Measurements from ENCODE around the gene NPPC.

The NPPC gene

GRCh38 chr2:231934441-231935206 is 8.4 kb upstream of the NPPC start:
- DNase-seq = no peak

DNA sequence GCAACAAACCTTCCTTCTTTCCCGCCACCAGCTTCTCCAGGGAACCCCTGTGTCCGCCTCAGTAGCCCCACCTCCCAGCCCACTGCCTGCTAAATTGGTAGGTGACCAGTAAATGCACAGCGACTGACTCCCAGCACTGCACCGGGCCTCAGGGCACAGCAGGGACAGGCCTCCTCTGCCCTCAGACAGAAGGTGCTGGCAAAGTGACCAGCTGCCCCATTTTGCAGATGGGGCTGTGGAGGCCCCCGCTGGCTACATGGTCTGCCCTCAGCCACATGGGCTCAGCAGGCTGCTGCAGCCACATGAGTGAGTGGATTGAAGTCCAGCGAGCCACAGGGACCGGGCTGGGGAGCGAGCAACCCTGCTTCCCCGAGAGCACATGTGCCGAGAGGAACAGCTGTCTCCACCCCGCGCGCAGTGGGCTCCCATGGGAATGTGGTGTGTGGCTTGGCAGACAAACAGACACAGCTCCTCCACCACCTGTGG is 7.8 kb upstream of the NPPC start:
- no peak for DNase-seq

GRCh38 chr2:231932985-231933915 is 7.1 kb upstream of the NPPC start:
- no peak for DNase-seq

GRCh38 chr2:231932711-231932970 is 6.4 kb upstream of the NPPC start:
- no peak for DNase-seq

- DNase-seq = no peak
Observed at GRCh38 chr2:231931481-231931915, 5.3 kb upstream of the NPPC start.

GRCh38 chr2:231930593-231931281 is 4.5 kb upstream of the NPPC start:
- DNase-seq = no peak

DNA sequence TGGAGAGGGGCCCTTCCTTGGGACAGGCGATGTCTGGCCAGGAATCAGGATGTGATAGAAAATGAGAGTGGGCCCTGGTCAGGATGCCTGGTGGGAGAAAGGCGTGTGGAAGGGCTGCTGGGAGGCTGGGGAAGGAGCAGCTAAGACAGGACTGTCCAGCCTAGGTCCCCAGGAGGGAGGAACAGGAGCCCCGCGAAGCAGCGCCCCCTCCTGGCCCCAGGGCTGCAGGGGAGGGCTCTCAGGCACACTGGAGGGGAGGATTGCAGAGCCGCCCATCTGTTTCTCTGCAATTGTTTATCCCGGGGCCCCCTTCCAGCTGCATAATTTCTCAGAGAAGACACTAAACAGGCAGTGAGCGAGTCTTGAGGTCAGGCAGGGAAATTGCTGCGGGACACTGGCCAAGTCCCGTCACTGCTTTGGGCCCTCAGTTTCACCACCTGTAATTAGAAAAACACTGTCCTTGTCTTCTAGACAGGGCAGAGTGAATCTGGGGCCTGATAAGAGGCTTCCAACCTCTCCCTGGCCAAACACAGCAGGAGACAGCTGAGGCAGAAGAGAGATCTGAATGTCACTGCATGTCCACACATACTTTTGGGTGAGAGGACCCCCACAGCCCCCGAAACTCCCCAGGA is 3.9 kb upstream of the NPPC start:
- peak; percentile 33 for DNase-seq

- DNase-seq = peak; percentile 44
Observed at GRCh38 chr2:231928901-231929725, 2.9 kb upstream of the NPPC start.

DNA sequence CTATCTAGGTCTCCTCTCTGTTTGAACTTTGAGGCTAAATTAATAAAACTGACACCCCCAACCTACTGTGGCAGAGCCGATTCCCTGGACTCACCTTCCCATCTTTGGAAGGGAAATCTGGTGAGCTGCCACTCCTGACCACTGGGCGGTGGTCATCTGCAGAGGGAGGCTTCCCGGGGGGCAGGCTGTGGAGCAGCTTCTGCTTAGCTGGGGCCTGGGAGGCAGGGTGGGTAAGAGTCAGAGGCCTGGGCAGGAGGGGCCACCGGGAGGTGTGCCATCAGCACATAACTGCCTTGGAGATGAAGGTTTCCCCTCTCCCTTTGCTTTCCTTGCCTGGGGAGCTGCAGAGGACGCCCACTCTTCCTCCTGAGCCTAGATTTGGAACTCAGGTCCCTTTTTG is 2.3 kb upstream of the NPPC start:
- DNase-seq = peak; percentile 42

DNA sequence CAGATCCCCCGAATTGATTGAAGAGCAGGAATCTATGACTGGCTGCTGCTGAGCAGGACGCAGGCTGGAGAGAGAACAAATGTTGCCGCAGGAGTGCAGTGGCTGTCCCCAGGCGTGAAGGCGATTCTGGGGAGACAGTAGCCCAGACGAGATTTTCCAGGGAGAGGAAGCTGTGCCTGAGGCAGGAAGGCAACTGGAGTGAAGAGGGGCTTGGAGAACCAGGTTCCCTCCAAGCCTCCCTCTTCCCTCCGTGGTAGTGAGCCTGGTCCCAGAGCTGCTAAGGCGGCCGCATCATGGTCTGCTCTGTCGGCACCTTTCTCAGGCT is 1.3 kb upstream of the NPPC start:
- DNase-seq = no peak

GRCh38 chr2:231926761-231927565 is 767 bp upstream of the NPPC start:
- no peak for DNase-seq

DNA sequence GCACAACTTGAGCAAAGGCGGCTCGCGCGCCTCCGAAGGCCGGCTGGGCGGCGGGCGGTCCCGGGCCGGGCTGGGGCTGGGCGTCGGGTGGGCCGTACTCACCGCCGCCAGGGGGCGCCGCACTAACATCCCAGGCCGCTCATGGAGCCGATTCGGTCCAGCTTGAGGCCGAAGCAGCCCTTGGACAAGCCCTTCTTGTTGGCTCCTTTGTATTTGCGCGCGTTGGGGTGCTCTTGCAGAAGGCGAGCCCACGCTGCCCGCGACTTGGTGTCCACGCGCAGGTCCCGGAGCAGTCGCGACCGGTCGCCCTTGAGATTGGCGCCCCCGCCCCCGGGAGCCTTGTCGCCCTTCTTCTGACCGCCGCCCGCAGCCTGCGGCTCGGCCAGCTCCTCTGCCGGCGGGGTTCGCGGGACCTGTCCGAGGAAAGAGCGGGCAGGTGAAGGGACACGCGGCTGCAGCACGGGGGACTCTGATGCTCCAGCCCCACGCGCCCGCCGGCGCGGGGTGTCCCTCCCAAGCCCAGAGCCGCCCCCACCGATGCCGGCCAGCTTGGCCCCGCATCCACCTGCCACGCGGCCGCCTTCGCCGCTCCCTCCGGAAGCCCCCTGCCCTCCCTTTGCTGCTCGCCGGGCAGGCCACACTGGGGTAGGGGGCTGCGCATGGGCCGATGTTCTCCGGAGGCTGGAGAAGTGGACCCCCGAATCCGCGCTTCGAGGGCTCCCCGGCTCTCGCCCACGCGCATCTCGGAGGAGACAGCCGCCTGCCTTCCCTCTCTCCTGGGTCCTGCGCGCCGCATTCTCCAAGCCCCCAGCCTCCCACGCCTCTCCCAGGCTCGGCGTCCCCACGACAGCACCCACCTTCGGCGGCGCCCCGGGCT is 655 bp downstream of the NPPC start:
- peak; percentile 92 for DNase-seq

DNA sequence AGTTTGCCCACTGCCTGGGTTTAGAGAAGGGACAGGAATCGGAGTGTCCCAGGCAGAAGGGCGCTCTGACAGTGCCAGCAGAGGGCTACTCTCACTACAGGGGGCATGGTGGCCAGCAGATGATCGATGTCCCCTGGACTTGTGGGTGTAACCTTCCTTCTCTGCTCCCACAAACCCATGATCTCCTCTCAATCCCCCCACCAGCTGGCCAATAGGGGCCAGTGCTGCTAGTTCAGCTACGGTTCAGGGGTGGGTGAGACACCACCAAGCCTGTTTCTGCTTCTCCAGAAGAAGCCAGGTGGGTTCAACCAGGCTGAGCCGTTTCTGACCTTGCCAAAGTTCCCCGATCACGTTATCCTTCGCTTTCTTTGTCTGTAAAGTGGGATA is 1.3 kb downstream of the NPPC start:
- no peak for DNase-seq

- no peak for DNase-seq
Observed at GRCh38 chr2:231923951-231924888, 2.0 kb downstream of the NPPC start.

- DNase-seq = no peak
Observed at GRCh38 chr2:231923010-231923344, 3.2 kb downstream of the NPPC start.

GRCh38 chr2:231922311-231923009 is 3.7 kb downstream of the NPPC start:
- DNase-seq = peak; percentile 55

- DNase-seq = no peak
Observed at GRCh38 chr2:231920795-231921194, 5.4 kb downstream of the NPPC start.

DNA sequence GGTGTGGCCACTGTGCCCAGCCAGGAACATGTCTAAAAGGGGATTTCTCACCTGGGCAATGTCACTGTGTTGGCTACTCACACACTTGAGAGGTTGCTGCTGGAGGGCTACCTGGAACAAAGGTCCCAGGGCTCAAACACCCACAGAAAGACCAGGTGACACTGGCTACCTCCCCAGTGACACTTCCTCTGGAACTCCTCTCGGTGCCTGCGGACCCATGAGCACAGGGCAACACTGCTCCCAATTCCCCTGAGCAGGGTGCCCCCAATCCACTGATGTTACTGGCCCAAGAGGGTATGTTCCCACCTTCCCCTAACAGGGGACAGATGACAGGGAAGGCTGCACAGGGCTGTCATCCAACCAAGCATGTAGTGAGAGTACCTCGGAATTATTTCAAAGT is 5.8 kb downstream of the NPPC start:
- DNase-seq = no peak

Data from retina (tissue), 1 donor.